OCI-LY3 (cell line): ENCODE measurements around the gene LTBP3.

Experiments used
- EZH2phosphoT487 ChIP-seq: fragments of 200-600 bp; shearing (Covaris generic); IDR thresholded peaks from 2 replicates; pipeline ENCODE4 v1.6.1; 2018; ENCODE audit warnings: antibody characterized with exemption, mixed run types, low read depth
- TF ChIP-seq, protein P1 (sequence below): fragments of 200-600, 300-600 bp; sonication (generic); IDR thresholded peaks from 2 replicates; pipeline ENCODE4 v1.5.1; 2014; ENCODE audit warnings: antibody characterized with exemption, low read length, low read depth

DNA sequence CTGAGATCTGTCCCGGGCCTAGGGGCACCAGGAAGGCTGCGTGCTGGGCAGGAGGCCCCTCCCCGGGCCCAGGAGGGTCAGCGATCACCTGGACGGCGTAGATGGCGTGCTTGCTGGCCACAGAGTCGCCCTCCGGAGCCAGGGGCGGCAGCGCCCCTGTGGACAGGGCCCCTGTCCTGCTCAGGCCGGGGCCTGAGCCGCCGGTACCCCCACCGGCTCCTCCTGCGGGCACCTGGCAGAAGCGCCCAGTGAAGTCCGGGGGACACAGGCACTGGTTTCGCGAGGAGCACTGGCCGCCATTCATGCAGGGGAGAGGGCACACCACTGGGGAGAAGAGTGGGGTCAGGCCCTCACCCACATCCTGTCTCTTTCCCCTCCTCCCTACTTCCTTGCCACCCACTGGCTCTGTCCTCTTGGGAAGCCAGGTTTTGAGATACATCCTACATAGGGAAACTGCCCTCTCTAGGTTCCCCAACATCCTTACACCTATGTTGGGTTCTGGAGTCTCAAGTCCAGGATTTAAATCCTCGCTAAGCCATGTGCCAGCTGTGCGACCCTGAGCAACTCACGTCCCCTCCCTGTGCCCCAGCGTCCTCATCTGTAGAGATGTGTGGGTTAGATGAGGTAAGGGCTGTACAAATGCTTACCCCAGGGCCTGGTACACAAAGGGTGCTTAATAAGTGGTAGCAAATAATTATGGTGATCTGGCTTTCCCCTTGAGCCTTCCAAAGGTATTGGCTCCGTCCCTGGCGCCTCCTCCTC, 3.9 kb downstream of the LTBP3 start:
- TF ChIP-seq EZH2phosphoT487, result no peak
- TF ChIP-seq, protein P1, sequence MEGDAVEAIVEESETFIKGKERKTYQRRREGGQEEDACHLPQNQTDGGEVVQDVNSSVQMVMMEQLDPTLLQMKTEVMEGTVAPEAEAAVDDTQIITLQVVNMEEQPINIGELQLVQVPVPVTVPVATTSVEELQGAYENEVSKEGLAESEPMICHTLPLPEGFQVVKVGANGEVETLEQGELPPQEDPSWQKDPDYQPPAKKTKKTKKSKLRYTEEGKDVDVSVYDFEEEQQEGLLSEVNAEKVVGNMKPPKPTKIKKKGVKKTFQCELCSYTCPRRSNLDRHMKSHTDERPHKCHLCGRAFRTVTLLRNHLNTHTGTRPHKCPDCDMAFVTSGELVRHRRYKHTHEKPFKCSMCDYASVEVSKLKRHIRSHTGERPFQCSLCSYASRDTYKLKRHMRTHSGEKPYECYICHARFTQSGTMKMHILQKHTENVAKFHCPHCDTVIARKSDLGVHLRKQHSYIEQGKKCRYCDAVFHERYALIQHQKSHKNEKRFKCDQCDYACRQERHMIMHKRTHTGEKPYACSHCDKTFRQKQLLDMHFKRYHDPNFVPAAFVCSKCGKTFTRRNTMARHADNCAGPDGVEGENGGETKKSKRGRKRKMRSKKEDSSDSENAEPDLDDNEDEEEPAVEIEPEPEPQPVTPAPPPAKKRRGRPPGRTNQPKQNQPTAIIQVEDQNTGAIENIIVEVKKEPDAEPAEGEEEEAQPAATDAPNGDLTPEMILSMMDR, result no peak
